Liver (tissue), 9 donors: ENCODE results near the gene PLCXD3. TPM values are rescaled to one million over a fixed set of nuclear protein-coding genes. Genes with fewer than 3 reads are reported as not detected.
"Not testable (repeated sequence)": the region's sequence is repeated elsewhere in the genome, so short reads cannot be mapped to it uniquely, and the experiment has no call there.

Source experiments
- DNase-seq: peaks from one replicate; pipeline ENCODE4 v3.0.0-alpha.2; 2017; ENCODE audit warnings: low spot score
- H3K27ac ChIP-seq, 2 donors: one replicate each; pipeline ENCODE4 v1.7.0; 2013; ENCODE audit warnings: inconsistent platforms in 2 of 2, low read length in 2 of 2, control low read depth in 1 of 2, low read depth in 1 of 2, mild to moderate bottlenecking in 1 of 2
- H3K27me3 ChIP-seq, 4 donors: one replicate each; pipeline versions ENCODE4 v1.6.1 to v1.7.0; 2013; ENCODE audit warnings: low read length in 3 of 4, inconsistent platforms in 1 of 4, mild to moderate bottlenecking in 1 of 4, moderate library complexity in 1 of 4; ENCODE audit not compliant: control insufficient read depth in 4 of 4, insufficient read depth in 4 of 4
- H3K36me3 ChIP-seq, 4 donors: one replicate each; pipeline versions ENCODE4 v1.6.1 to v1.7.0; 2013; ENCODE audit warnings: low read length in 3 of 4, mild to moderate bottlenecking in 3 of 4, low read depth in 1 of 4, moderate library complexity in 1 of 4; ENCODE audit not compliant: control insufficient read depth in 4 of 4, insufficient read depth in 3 of 4
- H3K4me1 ChIP-seq, 4 donors: one replicate each; pipeline versions ENCODE4 v1.6.1 to v1.7.0; 2013; ENCODE audit warnings: low read length in 3 of 4, mild to moderate bottlenecking in 3 of 4, moderate library complexity in 1 of 4; ENCODE audit not compliant: control insufficient read depth in 4 of 4, insufficient read depth in 4 of 4
- H3K4me3 ChIP-seq, 3 donors: one replicate each; pipeline versions ENCODE4 v1.6.1 to v1.7.0; 2013; ENCODE audit warnings: low read length in 3 of 3, control low read depth in 1 of 3, low read depth in 1 of 3, mild to moderate bottlenecking in 1 of 3
- H3K9ac ChIP-seq, 2 donors: one replicate each; pipeline ENCODE4 v1.7.0; 2013; ENCODE audit warnings: low read length in 2 of 2, mild to moderate bottlenecking in 2 of 2, moderate library complexity in 2 of 2, control low read depth in 1 of 2, low read depth in 1 of 2
- H3K9me3 ChIP-seq, 4 donors: one replicate each; pipeline versions ENCODE4 v1.6.1 to v1.7.0; 2013; ENCODE audit warnings: low read length in 3 of 4; ENCODE audit not compliant: control insufficient read depth in 4 of 4
- CTCF ChIP-seq: fragments of 150-350 bp; IDR thresholded peaks from 2 replicates; pipeline ENCODE4 v1.5.1; 2017; ENCODE audit warnings: improper control_type of control experiment, low read depth, low read length; ENCODE audit not compliant: missing input control
- EGR1 ChIP-seq, 2 donors: IDR thresholded peaks; 2 replicates each; pipeline ENCODE4 v1.6.1; 2016 to 2018; ENCODE audit warnings: antibody characterized with exemption in 2 of 2, low read depth in 2 of 2
- FOXA1 ChIP-seq: IDR thresholded peaks from 2 replicates; pipeline ENCODE4 v1.6.1; 2016; ENCODE audit warnings: antibody characterized with exemption
- FOXA2 ChIP-seq: IDR thresholded peaks from 2 replicates; pipeline ENCODE4 v1.6.1; 2016; ENCODE audit warnings: antibody characterized with exemption
- GABPA ChIP-seq, 2 donors: IDR thresholded peaks in 1 of 2; conservative IDR thresholded peaks in 1 of 2; 2 replicates each; pipeline ENCODE4 v1.6.1; 2016; ENCODE audit warnings: antibody characterized with exemption in 2 of 2, mild to moderate bottlenecking in 1 of 2, moderate library complexity in 1 of 2
- HNF4A ChIP-seq, 2 donors: conservative IDR thresholded peaks; 2 replicates each; pipeline ENCODE4 v1.6.1; 2016; ENCODE audit warnings: antibody characterized with exemption in 2 of 2, mild to moderate bottlenecking in 2 of 2
- HNF4G ChIP-seq: IDR thresholded peaks from 2 replicates; pipeline ENCODE4 v1.6.1; 2016; ENCODE audit warnings: antibody characterized with exemption
- JUND ChIP-seq, 2 donors: IDR thresholded peaks; 2 replicates each; pipeline ENCODE4 v1.6.1; 2016; ENCODE audit warnings: antibody characterized with exemption in 2 of 2
- NR2F2 ChIP-seq: IDR thresholded peaks from 2 replicates; pipeline ENCODE4 v1.6.1; 2016; ENCODE audit warnings: antibody characterized with exemption
- RAD21 ChIP-seq, 2 donors: IDR thresholded peaks; 2 replicates each; pipeline ENCODE4 v1.6.1; 2016; ENCODE audit warnings: antibody characterized with exemption in 2 of 2, mild to moderate bottlenecking in 2 of 2
- REST ChIP-seq: IDR thresholded peaks from 2 replicates; pipeline ENCODE4 v1.6.1; 2016; ENCODE audit warnings: antibody characterized with exemption, mild to moderate bottlenecking
- RXRA ChIP-seq, 2 donors: IDR thresholded peaks; 2 replicates each; pipeline ENCODE4 v1.6.1; 2017 to 2018; ENCODE audit warnings: antibody characterized with exemption in 2 of 2, mild to moderate bottlenecking in 1 of 2
- SP1 ChIP-seq: IDR thresholded peaks from 2 replicates; pipeline ENCODE4 v1.6.1; 2018; ENCODE audit warnings: antibody characterized with exemption, mild to moderate bottlenecking
- TAF1 ChIP-seq: conservative IDR thresholded peaks from 2 replicates; pipeline ENCODE4 v1.6.1; 2016; ENCODE audit warnings: antibody characterized with exemption, mild to moderate bottlenecking
- YY1 ChIP-seq: IDR thresholded peaks from 2 replicates; pipeline ENCODE4 v1.6.1; 2016; ENCODE audit warnings: antibody characterized with exemption, mild to moderate bottlenecking
- ZBTB33 ChIP-seq: IDR thresholded peaks from 2 replicates; pipeline ENCODE4 v1.6.1; 2016; ENCODE audit warnings: antibody characterized with exemption
- WGBS: extraction: QIAGEN DNeasy Blood & Tissue Kit; methylation state at CpG from one replicate; pipeline ENCODE4 v1.1.7; 2013; 5-methylcytosine and 5-hydroxymethylcytosine counted together
- polyA plus RNA-seq, 2 donors: library from polyadenylated mRNA; stranded (reverse) in 1 of 2; unstranded in 1 of 2; fragments of 200-250 nt in 1 of 2; fragments of >200 nt in 1 of 2; fragmentation: Nextera tagmentation in 1 of 2; extraction: Ambion mirVana in 1 of 2; gene quantifications; one replicate each; pipeline versions ENCODE4 v1.2.1 to v1.2.3, GENCODE V29; 2013 to 2015
- total RNA-seq, 2 donors: library from RNA; depleted of rRNA; stranded (reverse); fragments of >200 nt; gene quantifications; one replicate each; pipeline ENCODE4 v1.2.3, GENCODE V29; 2014
- TF ChIP-seq, protein P1 (sequence below): IDR thresholded peaks from 2 replicates; pipeline ENCODE4 v1.6.1; 2016; ENCODE audit warnings: antibody characterized with exemption
- TF ChIP-seq, protein P2 (sequence below): IDR thresholded peaks from 2 replicates; pipeline ENCODE4 v1.6.1; 2016; ENCODE audit warnings: antibody characterized with exemption
- donor health status: healthy.
- donor health status: healthy.
- donor health status: healthy.
- donor health status: healthy.
- donor health status: healthy.

The PLCXD3 gene
- total and polyA plus RNA-seq, 4 donors = 0.05 to 2.4 (median 0.58) TPM

- H3K4me3 ChIP-seq = no peak overlapping the region
- no peaks in the 10 kb centered on the region for H3K9me3 ChIP-seq
- H3K27ac ChIP-seq = no peak overlapping the region
- TF ChIP-seq TAF1 (no peak), FOXA2 (no peak)
- no peaks in the 10 kb centered on the region for H3K36me3 ChIP-seq
- H3K27me3 ChIP-seq = peaks cover 0 to 3% (median under 1%) of the 10 kb centered on the region in 4 donors
- no peaks in the 10 kb centered on the region for H3K4me1 ChIP-seq
- H3K9ac ChIP-seq = no peak overlapping the region
- no peak for DNase-seq
These were observed 6.5 kb downstream of the PLCXD3 start for GRCh38 chr5:41503860-41504259.

- no peak for TF ChIP-seq FOXA1
- TF ChIP-seq YY1 = no peak
- no peak for TF ChIP-seq CTCF
- no peak for TF ChIP-seq ZBTB33
- TF ChIP-seq, protein P1, sequence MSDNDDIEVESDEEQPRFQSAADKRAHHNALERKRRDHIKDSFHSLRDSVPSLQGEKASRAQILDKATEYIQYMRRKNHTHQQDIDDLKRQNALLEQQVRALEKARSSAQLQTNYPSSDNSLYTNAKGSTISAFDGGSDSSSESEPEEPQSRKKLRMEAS = no peak
- no peak for TF ChIP-seq RAD21 (IDR thresholded peaks at IDR 0.05)
- TF ChIP-seq REST = no peak
- no peak for TF ChIP-seq HNF4A (conservative IDR thresholded peaks at IDR 0.05)
- no peak for TF ChIP-seq EGR1 (IDR thresholded peaks at IDR 0.05; ENCODE audit: low read depth in 2 of 2)
- TF ChIP-seq GABPA (IDR thresholded peaks at IDR 0.05 in 1 of 2, conservative IDR thresholded peaks at IDR 0.05 in 1 of 2) = no peak
- no peak for TF ChIP-seq SP1
- no peak for TF ChIP-seq RXRA (IDR thresholded peaks at IDR 0.05)
- no peak for TF ChIP-seq HNF4G
- TF ChIP-seq FOXA2 = no peak
- no peak for TF ChIP-seq JUND (IDR thresholded peaks at IDR 0.05)
- TF ChIP-seq, protein P2, sequence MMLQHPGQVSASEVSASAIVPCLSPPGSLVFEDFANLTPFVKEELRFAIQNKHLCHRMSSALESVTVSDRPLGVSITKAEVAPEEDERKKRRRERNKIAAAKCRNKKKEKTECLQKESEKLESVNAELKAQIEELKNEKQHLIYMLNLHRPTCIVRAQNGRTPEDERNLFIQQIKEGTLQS = no peak
- TF ChIP-seq NR2F2 = no peak
- TF ChIP-seq TAF1 = no peak
- Histone ChIP-seq H3K4me3 (no peak overlapping the region), H3K9ac (no peak overlapping the region), H3K27me3 (peaks cover 0 to 2% (median 0%) of the 10 kb centered on the region in 4 donors), H3K9me3 (no peaks in the 10 kb centered on the region), H3K36me3 (no peaks in the 10 kb centered on the region), H3K27ac (no peak overlapping the region), H3K4me1 (no peaks in the 10 kb centered on the region)
- 81% methylated on average over 2 of the region's 2 CpGs for WGBS
- no peak for DNase-seq
These were observed 7.1 kb downstream of the PLCXD3 start for GRCh38 chr5:41503310-41503709.

- not testable (repeated sequence) for H3K9me3 ChIP-seq, H3K9ac ChIP-seq, H3K4me1 ChIP-seq, DNase-seq, H3K36me3 ChIP-seq, H3K27me3 ChIP-seq, H3K27ac ChIP-seq, H3K4me3 ChIP-seq
- WGBS = 89% methylated on average over 24 of the region's 24 CpGs
These were observed 16.8 kb downstream of the PLCXD3 start for GRCh38 chr5:41493490-41494126.
